ENCODE data around the gene KCNK7. TPM values are rescaled to one million over a fixed set of nuclear protein-coding genes. Genes with fewer than 3 reads are reported as not detected.

Gene KCNK7
- total RNA-seq, 1 donor: not detected

GRCh38 chr11:65604258-65604657 lies 8.7 kb upstream of the KCNK7 start:
- TF ChIP-seq CTCF (IDR thresholded peaks at IDR 0.05; ENCODE audit: extremely low read depth, low read depth, low read length): no peak
- H3K27me3 ChIP-seq (ENCODE audit: insufficient read depth, low read length): no peaks in the 10 kb centered on the region
- no peak overlapping the region for H3K4me2 ChIP-seq (ENCODE audit: insufficient read depth, low read length)
- peaks cover 24% of the 10 kb centered on the region for H4K20me1 ChIP-seq (ENCODE audit: insufficient read depth, low read length)
- no peaks in the 10 kb centered on the region for H3K9me3 ChIP-seq (ENCODE audit: low read depth, low read length)
- H3K27ac ChIP-seq (ENCODE audit: low read depth, low read length): no peak overlapping the region
- H3K4me3 ChIP-seq (ENCODE audit: insufficient read depth, low read length): no peak overlapping the region
- peaks cover 7% of the 10 kb centered on the region for H3K4me1 ChIP-seq (ENCODE audit: insufficient read depth, low read length)
- H3K36me3 ChIP-seq (ENCODE audit: insufficient read depth, low read length): peaks cover 42% of the 10 kb centered on the region
- H2AFZ ChIP-seq (ENCODE audit: low read length): no peak overlapping the region
- no peak for DNase-seq (ENCODE audit: insufficient read length, low spot score, missing footprints)
- peaks cover 10% of the 10 kb centered on the region for H3K79me2 ChIP-seq (ENCODE audit: insufficient read depth, low read length)

- Histone ChIP-seq H3K9me3 (ENCODE audit: low read depth, low read length) (no peaks in the 10 kb centered on the region), H3K4me1 (ENCODE audit: insufficient read depth, low read length) (no peaks in the 10 kb centered on the region), H2AFZ (ENCODE audit: low read length) (no peak overlapping the region), H3K4me3 (ENCODE audit: insufficient read depth, low read length) (no peak overlapping the region), H3K79me2 (ENCODE audit: insufficient read depth, low read length) (no peaks in the 10 kb centered on the region), H4K20me1 (ENCODE audit: insufficient read depth, low read length) (peaks cover 3% of the 10 kb centered on the region), H3K27me3 (ENCODE audit: insufficient read depth, low read length) (no peaks in the 10 kb centered on the region), H3K27ac (ENCODE audit: low read depth, low read length) (no peak overlapping the region), H3K4me2 (ENCODE audit: insufficient read depth, low read length) (no peak overlapping the region), H3K36me3 (ENCODE audit: insufficient read depth, low read length) (peaks cover 38% of the 10 kb centered on the region)
- TF ChIP-seq CTCF (IDR thresholded peaks at IDR 0.05; ENCODE audit: extremely low read depth, low read depth, low read length): no peak
- no peak for DNase-seq (ENCODE audit: insufficient read length, low spot score, missing footprints)
These were observed 4.3 kb upstream of the KCNK7 start for GRCh38 chr11:65599955-65600246.

- H3K36me3 ChIP-seq (ENCODE audit: insufficient read depth, low read length): peaks cover 36% of the 10 kb centered on the region
- H3K27ac ChIP-seq (ENCODE audit: low read depth, low read length): no peak overlapping the region
These were observed 3.8 kb upstream of the KCNK7 start for GRCh38 chr11:65599216-65599954.

More at GRCh38 chr11:65599216-65599954, 3.8 kb upstream of the KCNK7 start:
- Histone ChIP-seq H3K27me3 (ENCODE audit: insufficient read depth, low read length) (no peaks in the 10 kb centered on the region), H3K4me2 (ENCODE audit: insufficient read depth, low read length) (no peak overlapping the region), H3K4me1 (ENCODE audit: insufficient read depth, low read length) (no peaks in the 10 kb centered on the region), H2AFZ (ENCODE audit: low read length) (no peak overlapping the region), H3K9me3 (ENCODE audit: low read depth, low read length) (no peaks in the 10 kb centered on the region), H3K4me3 (ENCODE audit: insufficient read depth, low read length) (no peak overlapping the region), H4K20me1 (ENCODE audit: insufficient read depth, low read length) (peaks cover 3% of the 10 kb centered on the region), H3K79me2 (ENCODE audit: insufficient read depth, low read length) (no peaks in the 10 kb centered on the region)
- DNase-seq (ENCODE audit: insufficient read length, low spot score, missing footprints): no peak
- no peak for TF ChIP-seq CTCF (IDR thresholded peaks at IDR 0.05; ENCODE audit: extremely low read depth, low read depth, low read length)
